Measurements from ENCODE around the gene CYP2W1.

CYP2W1 gene

GRCh38 chr7:968205-969105 lies 14.5 kb upstream of the CYP2W1 start:
- Mint-ChIP-seq H3K27ac (no peak overlapping the region), H3K36me3 (peaks cover 20% of the 10 kb centered on the region), H3K9me3 (no peaks in the 10 kb centered on the region), H3K27me3 (no peaks in the 10 kb centered on the region), H3K4me3 (no peak overlapping the region), H3K4me1 (peaks cover 23% of the 10 kb centered on the region)
- no peak for DNase-seq (ENCODE audit: low spot score in 2 of 2)
- ATAC-seq (ENCODE audit: low read depth) = no peak

DNA sequence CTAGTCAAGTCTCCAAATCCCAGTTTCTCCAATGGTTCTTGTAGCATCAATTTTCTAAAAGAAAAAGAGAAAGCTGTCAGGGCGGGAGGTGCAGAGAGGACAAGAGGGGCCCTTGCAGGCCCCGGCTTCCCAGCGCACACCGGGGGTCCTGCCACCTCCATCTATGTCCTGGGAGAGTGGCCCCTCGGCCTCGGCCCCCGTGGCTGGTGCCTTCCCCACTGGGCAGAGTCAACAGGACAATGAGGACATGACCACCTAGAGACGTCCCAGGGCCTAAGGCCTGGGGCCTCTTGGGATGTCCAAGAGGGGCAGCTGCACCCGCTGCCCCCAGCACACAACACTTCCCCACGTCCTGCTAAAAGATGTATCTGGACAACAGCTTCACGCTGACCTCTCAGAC lies 13.6 kb upstream of the CYP2W1 start:
- no peak overlapping the region for H3K27ac Mint-ChIP-seq
- peaks cover 19% of the 10 kb centered on the region for H3K4me1 Mint-ChIP-seq
- peaks cover 20% of the 10 kb centered on the region for H3K36me3 Mint-ChIP-seq
- no peaks in the 10 kb centered on the region for H3K9me3 Mint-ChIP-seq
- no peak overlapping the region for H3K4me3 Mint-ChIP-seq
- no peak for DNase-seq (ENCODE audit: low spot score in 2 of 2)
- ATAC-seq (ENCODE audit: low read depth) = no peak
- no peaks in the 10 kb centered on the region for H3K27me3 Mint-ChIP-seq

- Mint-ChIP-seq H3K4me3 (no peak overlapping the region), H3K27ac (peak overlapping the region; percentile 50), H3K4me1 (peaks cover 16% of the 10 kb centered on the region), H3K36me3 (peaks cover 20% of the 10 kb centered on the region), H3K9me3 (no peaks in the 10 kb centered on the region), H3K27me3 (no peaks in the 10 kb centered on the region)
- DNase-seq (ENCODE audit: low spot score in 2 of 2) = no peak
- ATAC-seq (ENCODE audit: low read depth) = no peak
These were observed 12.2 kb upstream of the CYP2W1 start for GRCh38 chr7:970744-971143.

DNA sequence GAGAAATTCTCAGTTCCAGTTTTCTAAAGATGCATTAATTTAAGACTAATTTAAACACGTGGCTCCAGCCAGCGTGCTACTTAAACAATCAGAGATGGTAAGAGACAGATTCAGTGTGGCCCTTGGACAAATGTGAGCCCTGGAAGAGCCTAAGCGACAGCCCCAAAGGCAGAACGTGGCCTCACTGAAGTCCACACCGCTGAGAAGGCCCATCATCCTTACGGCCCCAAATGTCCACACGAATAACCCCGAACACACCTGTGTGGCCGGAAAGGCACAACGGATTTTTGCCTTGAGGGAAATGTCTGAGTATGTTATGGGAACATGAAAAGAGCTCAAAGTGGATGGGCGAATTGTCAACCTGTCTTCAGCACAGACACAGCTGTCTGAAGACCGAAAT lies 10.9 kb upstream of the CYP2W1 start:
- peaks cover 20% of the 10 kb centered on the region for H3K36me3 Mint-ChIP-seq
- ATAC-seq (ENCODE audit: low read depth) (no peak), DNase-seq (ENCODE audit: low spot score in 2 of 2) (no peak)
- no peak overlapping the region for H3K4me3 Mint-ChIP-seq
- H3K9me3 Mint-ChIP-seq = no peaks in the 10 kb centered on the region
- H3K27ac Mint-ChIP-seq = no peak overlapping the region
- peaks cover 11% of the 10 kb centered on the region for H3K4me1 Mint-ChIP-seq
- H3K27me3 Mint-ChIP-seq = no peaks in the 10 kb centered on the region

GRCh38 chr7:972676-973309 lies 10.2 kb upstream of the CYP2W1 start:
- ATAC-seq (ENCODE audit: low read depth) (no peak), DNase-seq (ENCODE audit: low spot score in 2 of 2) (no peak)
- Mint-ChIP-seq H3K9me3 (no peaks in the 10 kb centered on the region), H3K27me3 (no peaks in the 10 kb centered on the region), H3K4me1 (peaks cover 11% of the 10 kb centered on the region), H3K36me3 (peaks cover 15% of the 10 kb centered on the region), H3K4me3 (no peak overlapping the region), H3K27ac (no peak overlapping the region)

- H3K27ac Mint-ChIP-seq = no peak overlapping the region
- peak overlapping the region; percentile 49 for H3K4me3 Mint-ChIP-seq
- no peaks in the 10 kb centered on the region for H3K9me3 Mint-ChIP-seq
- no peak for DNase-seq (ENCODE audit: low spot score in 2 of 2)
- no peaks in the 10 kb centered on the region for H3K27me3 Mint-ChIP-seq
- H3K36me3 Mint-ChIP-seq = peaks cover 12% of the 10 kb centered on the region
- peaks cover 11% of the 10 kb centered on the region for H3K4me1 Mint-ChIP-seq
- ATAC-seq (ENCODE audit: low read depth) = no peak
These were observed 9.7 kb upstream of the CYP2W1 start for GRCh38 chr7:973312-973711.

DNA sequence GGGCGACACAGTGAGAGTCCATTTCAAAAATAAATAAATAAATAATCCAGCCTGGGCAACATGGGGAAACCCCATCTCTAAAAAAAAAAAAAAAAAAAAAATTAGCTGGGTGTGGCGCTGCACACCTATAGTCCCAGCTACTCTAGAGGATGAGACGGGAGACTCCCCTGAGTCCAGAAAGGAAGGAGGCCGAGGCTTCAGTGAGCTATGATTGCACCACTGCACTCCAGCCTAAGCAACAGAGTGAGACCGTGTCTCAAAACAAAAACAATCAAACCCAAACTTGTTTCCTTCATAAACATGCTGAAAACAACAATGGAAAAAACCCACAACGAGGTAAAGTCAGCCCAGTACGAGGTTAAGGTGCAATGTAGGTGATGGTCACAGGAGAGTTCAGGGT lies 8.8 kb upstream of the CYP2W1 start:
- no peak for ATAC-seq (ENCODE audit: low read depth)
- Mint-ChIP-seq H3K27me3 (no peaks in the 10 kb centered on the region), H3K4me3 (peak overlapping the region; percentile 90), H3K4me1 (peaks cover 11% of the 10 kb centered on the region), H3K36me3 (peaks cover 12% of the 10 kb centered on the region), H3K27ac (peak overlapping the region; percentile 90), H3K9me3 (no peaks in the 10 kb centered on the region)
- no peak for DNase-seq (ENCODE audit: low spot score in 2 of 2)

- Mint-ChIP-seq H3K4me1 (peaks cover 11% of the 10 kb centered on the region), H3K36me3 (peaks cover 12% of the 10 kb centered on the region), H3K4me3 (peak within 1 kb of the TSS; percentile 90), H3K27me3 (no peaks in the 10 kb centered on the region), H3K27ac (peak within 1 kb of the TSS; percentile 90), H3K9me3 (no peaks in the 10 kb centered on the region)
- ATAC-seq (ENCODE audit: low read depth) (peak; percentile 84), DNase-seq (ENCODE audit: low spot score in 2 of 2) (peak; percentile 87 to 94)
These were observed 7.9 kb upstream of the CYP2W1 start, which contains the start of gene COX19 for GRCh38 chr7:974820-975681. TSS of gene COX19 (minus strand) at chr7:975549. CDS start at chr7:975509, 40 bp downstream.

DNA sequence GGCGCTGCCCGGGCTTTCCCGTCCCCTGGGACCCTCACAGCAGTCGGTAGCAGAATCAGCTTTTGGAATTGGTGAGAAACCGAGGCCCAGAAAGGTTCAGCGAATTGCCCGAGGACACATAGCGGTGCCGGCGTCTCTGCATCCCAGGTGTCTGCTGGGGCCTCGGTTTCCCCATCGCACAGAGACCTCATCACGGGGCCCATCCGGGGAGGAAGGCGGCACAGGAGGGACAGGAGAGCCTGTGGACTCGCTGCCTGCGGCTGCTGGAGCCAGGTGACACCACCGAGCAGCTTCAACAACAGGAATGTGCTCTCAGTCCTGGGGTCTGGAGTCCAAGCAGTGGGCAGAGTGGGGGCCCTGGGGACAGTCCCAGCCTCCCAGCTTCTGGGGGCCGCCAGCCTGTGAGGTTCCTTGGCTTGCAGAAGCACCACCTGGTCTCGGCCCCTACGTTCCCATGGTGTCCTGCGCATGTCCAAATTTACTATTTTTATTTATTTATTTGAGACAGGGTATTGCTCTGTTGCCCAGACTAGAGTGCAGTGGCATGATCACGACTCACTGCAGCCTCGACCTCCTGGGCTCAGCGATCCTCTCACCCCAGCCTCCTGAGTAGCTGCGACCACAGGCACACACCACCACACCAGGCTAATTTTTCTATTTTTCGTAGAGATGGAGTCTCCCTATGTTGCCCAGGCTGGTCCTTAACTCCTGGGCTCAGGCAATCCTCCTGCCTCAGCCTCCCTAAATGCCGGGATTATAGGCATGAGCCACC lies 7.1 kb upstream of the CYP2W1 start:
- peak overlapping the region; percentile 90 for H3K27ac Mint-ChIP-seq
- H3K9me3 Mint-ChIP-seq = no peaks in the 10 kb centered on the region

DNA sequence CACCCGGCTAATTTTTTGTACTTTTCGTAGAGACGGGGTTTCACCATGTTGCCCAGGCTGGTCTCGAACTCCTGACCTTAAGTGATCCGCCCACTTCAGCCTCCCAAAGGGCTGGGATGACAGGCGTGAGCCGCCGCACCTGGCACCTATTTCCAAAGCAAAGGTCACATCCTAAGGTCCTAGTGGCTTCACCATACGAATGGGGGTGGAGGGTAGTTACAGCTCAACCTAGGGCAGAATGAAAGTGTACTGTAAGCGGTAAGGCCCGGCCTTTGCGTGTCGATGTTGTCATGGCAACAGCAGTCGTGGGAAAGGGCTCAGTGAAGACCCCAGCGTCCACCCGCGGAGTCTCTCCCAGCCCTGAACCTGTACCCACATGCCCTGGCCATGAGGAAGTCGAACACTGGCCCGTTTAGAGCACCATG lies 6.1 kb upstream of the CYP2W1 start:
- H3K36me3 Mint-ChIP-seq = peaks cover 6% of the 10 kb centered on the region
- H3K27ac Mint-ChIP-seq = no peak overlapping the region
- H3K9me3 Mint-ChIP-seq = no peaks in the 10 kb centered on the region
- no peak for DNase-seq (ENCODE audit: low spot score in 2 of 2)
- peaks cover 7% of the 10 kb centered on the region for H3K4me1 Mint-ChIP-seq
- no peaks in the 10 kb centered on the region for H3K27me3 Mint-ChIP-seq
- ATAC-seq (ENCODE audit: low read depth) = no peak
- H3K4me3 Mint-ChIP-seq = no peak overlapping the region

More for the DNA sequence above, 7.1 kb upstream of the CYP2W1 start:
- DNase-seq (ENCODE audit: low spot score in 2 of 2) = no peak
- peak overlapping the region; percentile 90 for H3K4me3 Mint-ChIP-seq
- no peak for ATAC-seq (ENCODE audit: low read depth)
- H3K4me1 Mint-ChIP-seq = peaks cover 13% of the 10 kb centered on the region
- no peaks in the 10 kb centered on the region for H3K27me3 Mint-ChIP-seq
- H3K36me3 Mint-ChIP-seq = peaks cover 12% of the 10 kb centered on the region

DNA sequence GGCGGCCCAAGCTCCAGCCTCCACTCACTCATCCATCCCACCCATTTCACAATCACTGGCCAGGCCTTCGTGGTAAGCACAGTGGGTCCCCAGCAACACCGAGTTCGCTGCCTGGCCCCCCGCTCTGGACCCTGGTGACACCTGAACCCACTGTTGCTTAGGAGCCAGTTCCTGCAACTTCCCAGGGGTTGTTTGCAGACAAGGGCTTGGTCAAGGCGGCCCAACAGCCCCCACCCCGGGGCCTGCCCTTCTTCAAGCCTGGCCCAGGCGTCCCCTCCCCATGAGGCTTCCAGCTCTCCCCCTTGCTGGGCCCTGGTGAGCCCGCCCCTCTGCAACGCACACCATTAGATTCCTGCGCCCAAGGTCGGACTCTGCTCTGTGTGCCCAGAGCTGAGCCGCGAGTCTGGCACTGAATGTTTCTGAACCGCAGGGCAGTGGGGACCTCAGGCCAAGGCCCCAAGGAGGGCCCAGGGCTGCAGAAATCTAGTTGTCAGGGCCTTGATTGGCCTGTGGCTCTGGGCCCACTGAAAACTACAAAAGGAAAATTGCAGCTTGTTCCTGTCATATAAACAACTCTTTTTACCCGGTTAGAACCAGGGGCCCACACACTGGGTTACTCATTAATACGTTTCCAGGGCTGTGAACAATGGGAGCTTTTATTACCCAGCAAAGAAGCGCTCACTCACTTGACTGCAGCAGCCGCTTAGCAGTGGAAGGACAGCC lies 5.5 kb upstream of the CYP2W1 start:
- DNase-seq (ENCODE audit: low spot score in 2 of 2) = no peak
- ATAC-seq (ENCODE audit: low read depth) = no peak
- H3K4me1 Mint-ChIP-seq = peaks cover 6% of the 10 kb centered on the region
- no peaks in the 10 kb centered on the region for H3K9me3 Mint-ChIP-seq
- no peaks in the 10 kb centered on the region for H3K27me3 Mint-ChIP-seq
- peaks cover 2% of the 10 kb centered on the region for H3K36me3 Mint-ChIP-seq
- H3K27ac Mint-ChIP-seq = no peak overlapping the region
- no peak overlapping the region for H3K4me3 Mint-ChIP-seq

GRCh38 chr7:978049-978346 lies 5.0 kb upstream of the CYP2W1 start:
- H3K4me1 Mint-ChIP-seq = peaks cover 6% of the 10 kb centered on the region
- no peaks in the 10 kb centered on the region for H3K36me3 Mint-ChIP-seq
- DNase-seq (ENCODE audit: low spot score in 2 of 2) (no peak), ATAC-seq (ENCODE audit: low read depth) (no peak)
- no peak overlapping the region for H3K27ac Mint-ChIP-seq
- H3K27me3 Mint-ChIP-seq = no peaks in the 10 kb centered on the region
- no peak overlapping the region for H3K4me3 Mint-ChIP-seq
- no peaks in the 10 kb centered on the region for H3K9me3 Mint-ChIP-seq
